ENCODE results near the gene CLSTN1. TPM values are rescaled to one million over a fixed set of nuclear protein-coding genes. Genes with fewer than 3 reads are reported as not detected.
"Not testable (repeated sequence)": the region's sequence is repeated elsewhere in the genome, so short reads cannot be mapped to it uniquely, and the experiment has no call there.

CLSTN1 gene
- total RNA-seq, 1 donor from 2014 or later, result 110 TPM

DNA sequence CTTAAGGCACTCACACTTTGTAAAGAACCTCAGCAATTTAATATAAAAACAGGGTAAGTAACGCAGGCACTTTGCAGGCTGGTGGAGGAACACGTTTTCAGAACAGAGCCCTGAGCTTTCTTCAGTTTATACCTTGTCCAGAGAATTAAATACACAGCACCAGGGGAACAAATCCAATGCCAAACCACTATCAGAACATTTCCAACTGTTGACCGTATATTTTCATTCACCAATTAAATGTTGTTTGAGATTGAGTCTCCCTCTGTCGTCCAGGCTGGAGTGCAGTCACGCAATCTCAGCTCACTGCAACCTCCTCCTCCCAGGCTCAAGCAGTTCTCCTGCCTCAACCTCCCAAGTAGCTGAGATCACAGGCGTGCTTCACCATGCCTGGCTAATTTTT is 29.7 kb downstream of the CLSTN1 start:
- no peak for DNase-seq

DNA sequence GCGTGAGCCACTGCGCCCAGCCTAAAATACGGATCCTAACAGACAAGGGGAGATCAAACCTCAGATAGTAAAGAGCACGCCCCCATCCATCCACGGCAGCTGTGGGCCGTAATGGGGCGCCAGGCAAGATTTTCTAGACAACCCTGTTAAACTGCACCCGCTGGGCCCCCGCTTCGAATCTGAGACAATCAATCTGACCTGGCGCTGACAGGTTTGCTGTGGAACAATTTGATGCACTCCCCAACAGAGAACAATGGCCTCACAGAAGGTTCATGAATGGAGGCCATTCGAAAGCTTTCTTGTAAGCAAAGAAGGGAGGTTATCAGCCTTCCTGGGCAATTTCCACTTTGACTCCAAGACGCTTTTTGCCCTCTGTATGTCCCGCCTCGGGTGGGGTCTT is 30.5 kb downstream of the CLSTN1 start:
- DNase-seq, result no peak

DNA sequence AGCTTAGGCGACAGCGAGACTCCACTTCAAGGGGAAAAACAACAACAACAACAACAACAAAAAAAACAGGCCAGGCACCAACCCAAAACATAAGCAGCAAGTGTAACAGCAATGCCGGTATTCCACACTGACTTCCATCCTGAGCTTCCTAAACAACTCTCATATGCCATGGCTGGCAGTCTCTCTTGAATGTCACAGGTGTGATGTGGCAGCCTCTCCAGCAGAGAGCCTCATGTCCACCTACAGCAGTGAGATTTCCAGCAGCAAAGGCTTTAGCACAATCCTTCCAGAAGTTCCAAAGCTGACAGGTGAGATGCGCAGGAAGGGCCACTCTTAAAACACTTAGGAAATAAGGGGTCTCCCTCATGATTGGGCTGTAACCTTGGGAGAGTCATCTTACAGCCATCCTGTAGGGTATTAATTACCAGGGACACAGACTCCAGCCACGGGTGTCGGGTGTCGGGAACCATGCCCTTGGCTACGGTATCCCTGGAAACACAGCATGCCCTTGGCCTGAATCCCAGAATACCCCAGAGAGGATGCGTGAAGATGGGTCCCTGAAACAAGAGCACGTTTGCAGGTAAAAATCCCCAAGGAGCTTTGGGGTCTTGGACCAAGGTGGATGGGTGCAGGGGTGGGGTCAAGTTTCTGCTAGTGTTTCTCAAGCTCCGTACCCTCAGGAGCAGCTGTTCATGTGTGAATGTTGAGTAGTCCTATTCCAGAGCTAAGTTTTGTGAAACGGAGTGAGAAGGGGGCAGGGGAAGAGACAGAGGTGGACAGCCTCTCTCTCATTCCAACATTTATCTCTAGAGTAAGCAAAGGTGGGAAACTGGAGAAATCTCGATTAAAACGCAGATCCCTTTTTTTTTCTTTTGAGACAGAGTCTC is 31.4 kb downstream of the CLSTN1 start:
- DNase-seq, result peak; percentile 72

DNA sequence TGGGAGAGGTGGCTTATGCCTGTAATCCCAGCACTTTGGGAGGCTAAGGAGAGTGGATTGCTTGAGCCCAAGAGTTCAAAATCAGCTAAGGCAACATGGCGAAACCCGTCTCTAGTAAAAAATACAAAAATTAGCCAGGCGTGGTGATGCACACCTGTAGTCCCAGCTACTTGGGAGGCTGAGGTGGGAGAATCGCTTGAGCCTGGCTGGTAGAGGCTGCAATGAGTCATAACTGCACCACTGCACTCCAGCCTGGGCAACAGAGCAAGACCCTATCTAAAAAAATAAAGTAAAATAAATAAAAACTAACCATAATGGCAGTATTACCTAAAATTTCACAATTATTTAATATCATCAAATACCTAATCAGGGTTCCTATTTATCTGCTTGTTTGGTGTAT is 34.1 kb downstream of the CLSTN1 start:
- DNase-seq, result not testable (repeated sequence)

DNA sequence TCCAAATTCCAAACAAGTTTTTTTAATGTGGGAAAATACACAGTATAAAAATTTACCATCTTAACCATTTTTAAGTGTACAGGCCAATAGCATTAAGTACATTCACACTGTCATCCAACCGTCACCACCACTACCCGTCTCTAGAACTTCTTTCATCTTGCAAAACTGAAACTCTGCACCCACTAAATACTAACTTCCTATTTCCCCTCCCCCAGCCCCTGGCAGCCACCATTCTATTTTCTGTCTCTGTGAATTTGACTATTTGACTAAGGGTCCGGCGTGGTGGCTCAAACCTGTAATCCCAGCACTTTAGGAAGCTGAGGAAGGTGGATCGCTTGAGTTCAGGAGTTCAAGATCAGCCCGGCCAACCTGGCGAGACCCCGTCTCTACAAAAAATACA is 36.1 kb downstream of the CLSTN1 start:
- DNase-seq, result no peak

DNA sequence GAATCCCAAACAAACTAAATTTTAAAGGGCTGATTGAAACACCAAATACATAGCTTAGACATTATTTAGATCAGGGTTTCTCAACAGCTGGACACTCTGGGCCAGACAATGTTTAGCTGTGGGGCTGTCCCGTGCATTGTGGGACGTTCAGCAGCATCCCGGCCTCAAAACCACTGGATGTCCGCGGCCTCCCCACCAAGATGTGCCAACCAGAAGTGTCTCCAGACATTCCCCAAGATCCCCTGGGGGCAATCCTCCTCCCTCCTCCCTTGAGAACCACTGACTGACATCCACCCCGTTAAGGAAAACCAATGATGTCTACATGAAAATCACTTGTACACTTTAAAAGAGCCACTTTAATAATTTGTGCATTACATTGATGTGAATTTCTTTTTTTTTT is 38.4 kb downstream of the CLSTN1 start:
- DNase-seq, result no peak

DNA sequence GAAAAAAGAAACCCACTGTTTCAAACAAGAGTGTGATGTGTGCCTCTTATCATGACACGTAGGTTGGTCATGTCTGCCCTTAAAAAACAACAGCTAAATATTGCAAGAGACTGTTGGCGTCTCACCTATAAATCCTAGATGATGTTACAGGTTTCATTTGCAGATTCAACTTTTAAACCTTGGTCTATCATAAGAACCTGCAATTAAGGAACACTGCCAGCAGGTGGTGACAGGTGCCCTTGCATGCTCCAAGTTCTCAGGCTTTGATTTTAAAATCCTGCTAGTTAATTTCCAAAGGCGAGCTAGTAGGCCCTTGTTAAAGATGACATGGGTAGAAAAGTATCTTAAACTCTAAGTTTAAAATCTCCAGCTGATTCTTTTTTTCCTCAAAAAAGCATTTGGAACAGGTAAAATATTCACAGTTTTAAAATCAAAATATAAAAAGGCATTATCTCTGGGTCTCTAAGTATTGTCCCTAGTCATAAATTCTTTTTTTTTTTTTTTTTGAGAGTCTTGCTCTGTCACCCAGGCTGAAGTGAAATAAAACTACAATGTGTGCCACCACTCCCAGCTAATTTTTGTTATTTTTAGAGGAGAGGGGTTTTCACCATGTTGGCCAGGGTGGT is 39.1 kb downstream of the CLSTN1 start:
- DNase-seq, result peak; percentile 66

DNA sequence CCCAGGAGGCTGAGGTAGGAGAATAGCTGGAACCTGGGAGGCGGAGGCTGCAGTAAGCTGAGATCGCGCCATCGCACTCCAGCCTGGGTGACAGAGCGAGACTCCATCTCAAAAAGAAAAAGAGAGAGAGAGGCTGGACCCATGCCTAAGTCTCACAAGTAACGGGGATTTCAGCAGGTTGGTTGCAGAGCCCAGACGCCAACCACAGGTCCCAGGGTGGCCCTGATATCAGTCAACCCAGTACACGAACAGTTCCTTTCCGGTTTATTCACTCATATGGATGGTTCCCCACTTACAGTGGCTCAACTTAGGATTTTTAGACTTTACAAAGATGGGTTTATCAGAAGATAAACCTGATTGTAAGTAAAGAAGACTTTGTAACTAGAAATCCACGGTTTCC is 40.9 kb downstream of the CLSTN1 start:
- DNase-seq, result no peak

DNA sequence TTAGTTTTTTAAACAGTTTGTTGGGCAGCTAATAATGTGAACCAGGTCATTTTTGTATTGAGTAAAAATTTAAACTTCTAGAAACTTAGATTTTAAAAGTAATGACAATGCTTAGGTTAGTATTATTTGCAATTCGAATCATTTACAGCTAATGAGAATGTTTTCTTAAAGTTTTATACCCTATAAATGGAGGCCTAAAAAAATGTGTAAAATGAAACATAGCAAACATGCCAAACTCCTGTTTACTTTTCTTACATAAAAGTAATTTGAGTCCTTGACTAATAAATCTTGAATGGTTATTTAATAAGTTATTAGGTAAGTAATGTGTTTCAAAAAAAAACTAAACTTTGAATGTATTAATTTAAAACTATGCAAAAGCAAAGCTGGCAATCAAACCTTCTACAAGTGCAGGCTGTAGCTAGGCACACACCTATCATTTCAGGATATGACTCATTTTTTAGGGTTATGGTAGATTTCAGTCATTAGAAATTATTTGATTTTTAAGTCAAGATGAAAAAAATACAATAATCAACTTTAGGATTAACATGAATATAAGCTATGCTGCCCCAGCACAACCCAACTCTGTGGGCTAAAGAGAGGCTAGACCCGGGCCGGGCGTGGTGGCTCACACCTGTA is 41.5 kb downstream of the CLSTN1 start:
- DNase-seq, result no peak

DNA sequence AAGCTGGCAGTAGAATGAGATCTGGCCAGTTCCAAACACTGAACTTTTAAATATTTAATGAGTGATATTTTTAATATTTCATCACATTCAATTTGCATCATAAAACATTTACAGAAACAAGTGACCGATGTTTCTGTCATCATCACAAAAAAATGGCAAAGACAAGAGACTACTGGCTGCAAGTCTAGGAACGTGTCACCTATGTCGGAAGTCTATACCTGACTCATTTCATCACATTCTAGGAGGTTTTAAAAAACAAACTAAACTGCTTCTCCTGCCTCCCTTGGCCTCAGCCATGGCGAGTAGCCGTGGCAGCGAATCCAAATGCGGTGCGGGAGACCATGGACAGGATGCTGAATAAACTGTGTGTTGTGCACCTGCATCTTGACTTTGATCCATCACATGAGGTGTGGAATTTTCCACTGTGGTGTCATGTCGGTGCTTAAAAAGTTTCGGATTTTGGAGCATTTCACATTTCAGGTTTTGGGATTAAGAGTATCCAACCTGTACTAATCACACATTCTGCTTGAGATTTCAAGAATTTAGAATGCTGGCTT is 43.1 kb downstream of the CLSTN1 start:
- DNase-seq, result no peak

DNA sequence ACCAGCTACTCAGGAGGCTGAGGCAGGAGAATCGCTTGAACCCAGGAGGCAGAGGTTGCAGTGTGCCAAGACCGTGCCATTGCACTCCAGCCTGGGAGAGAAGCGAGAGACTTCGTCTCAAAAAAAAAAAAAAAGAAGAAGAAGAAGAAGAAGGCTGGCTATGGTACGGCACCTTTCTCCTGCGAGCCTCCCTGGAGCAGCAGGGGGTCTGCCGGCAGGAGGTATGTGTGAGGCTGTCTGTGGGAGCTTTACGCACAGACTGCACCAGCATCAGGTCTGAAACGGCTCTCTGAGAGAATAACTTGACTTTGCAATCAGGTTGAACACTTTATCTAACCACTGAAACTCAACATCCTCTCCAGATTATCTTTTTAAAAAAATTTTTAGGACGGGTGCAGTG is 44.9 kb downstream of the CLSTN1 start:
- no peak for DNase-seq

DNA sequence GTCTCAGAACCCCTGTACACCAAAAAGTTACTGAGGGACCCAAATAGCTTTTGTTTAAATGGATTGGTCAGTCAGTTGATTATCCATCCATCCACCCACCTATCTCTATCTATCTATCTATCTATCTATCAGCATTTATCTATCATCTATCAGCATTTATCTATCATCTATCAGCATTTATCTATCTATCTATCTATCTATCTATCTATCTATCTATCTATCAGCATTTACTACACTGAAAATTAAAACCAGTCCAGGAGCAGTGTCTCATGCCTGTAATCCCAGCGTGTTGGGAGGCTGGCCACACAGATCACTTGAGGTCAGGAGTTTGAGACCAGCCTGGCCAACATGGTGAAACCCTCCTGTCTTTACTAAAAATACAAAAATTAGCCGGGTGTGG is 47.1 kb downstream of the CLSTN1 start:
- DNase-seq, result no peak

DNA sequence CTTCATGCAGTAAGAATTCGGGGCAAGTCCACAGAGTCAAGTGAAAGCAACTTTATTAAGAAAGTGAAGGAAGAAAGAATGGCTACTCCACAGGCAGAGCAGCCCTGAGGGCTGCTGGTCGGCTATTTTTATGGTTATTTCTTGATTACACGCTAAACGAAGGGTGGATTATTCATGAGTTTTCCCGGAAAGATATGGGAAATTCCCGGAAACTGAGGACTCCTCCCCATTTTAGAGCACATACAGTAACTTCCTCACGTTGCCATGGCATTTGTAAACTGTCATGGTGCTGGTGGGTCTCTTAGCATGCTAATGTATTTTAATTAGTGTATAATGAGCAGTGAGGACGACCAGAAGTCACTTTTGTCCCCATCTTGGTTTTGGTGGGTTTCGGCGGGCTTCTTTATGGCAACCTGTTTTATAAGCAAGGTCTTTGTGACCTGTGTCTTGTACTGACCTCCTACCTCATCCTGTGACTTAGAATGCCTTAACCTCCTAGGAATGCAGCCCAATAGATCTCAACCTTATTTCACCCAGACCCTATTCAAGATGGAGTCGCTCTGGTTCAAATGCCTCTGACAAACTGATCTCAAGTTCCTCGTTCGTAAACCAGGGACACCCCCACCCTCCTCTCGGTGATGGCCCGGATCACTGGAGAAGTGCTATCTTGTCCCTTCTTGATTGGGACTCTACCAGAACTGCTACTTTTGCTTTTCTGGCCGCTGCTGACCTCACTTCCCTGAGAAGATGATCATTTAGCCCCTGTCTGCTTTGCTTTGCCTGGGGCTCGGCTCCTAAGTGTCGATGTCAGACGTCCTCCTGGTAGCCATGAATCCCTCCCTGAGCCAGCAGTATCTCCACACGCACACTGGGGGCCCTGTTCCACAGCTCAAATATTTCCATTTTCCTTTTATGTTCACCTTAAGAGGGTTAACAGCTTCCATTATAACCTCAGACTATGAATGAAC is 48.8 kb downstream of the CLSTN1 start:
- DNase-seq, result no peak

DNA sequence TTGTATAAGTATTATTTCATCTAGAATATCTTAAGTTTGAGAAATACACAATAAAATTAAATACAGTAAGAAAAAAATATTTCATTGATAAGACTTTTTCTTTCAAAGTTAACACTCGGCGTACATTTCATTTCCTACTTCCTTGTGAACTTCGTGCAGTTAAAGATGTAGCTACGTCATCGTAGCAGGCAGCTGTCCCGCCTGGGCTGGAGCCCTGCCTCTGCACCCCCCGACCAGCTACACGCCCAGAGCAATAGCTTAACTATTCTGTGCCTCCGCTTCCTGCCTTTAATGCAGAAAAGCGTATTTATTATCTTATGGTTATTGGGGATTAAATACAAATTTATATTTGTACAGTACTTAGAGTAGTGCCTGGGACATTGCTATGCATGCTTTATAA is 53.5 kb downstream of the CLSTN1 start:
- peak; percentile 42 for DNase-seq

DNA sequence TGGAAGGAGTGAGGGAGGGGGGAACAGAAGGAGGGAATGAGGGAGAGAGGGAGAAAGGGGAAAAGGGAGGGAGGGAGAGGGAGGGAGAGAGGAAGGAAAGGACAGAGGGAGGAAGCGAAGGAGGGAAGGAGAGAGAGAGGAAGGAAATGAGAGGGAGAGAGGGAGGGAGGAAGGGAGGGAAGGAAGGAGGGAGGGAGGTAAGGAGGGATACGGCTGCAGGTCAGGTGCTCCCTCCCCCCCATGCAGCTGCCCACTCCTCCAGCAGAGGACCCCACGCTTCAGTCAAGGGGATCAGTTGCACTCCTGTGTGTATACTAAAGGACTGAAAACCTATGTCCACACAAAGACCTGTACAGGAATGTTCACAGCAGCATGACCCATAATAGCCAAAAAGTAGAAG is 54.8 kb downstream of the CLSTN1 start:
- DNase-seq, result no peak

DNA sequence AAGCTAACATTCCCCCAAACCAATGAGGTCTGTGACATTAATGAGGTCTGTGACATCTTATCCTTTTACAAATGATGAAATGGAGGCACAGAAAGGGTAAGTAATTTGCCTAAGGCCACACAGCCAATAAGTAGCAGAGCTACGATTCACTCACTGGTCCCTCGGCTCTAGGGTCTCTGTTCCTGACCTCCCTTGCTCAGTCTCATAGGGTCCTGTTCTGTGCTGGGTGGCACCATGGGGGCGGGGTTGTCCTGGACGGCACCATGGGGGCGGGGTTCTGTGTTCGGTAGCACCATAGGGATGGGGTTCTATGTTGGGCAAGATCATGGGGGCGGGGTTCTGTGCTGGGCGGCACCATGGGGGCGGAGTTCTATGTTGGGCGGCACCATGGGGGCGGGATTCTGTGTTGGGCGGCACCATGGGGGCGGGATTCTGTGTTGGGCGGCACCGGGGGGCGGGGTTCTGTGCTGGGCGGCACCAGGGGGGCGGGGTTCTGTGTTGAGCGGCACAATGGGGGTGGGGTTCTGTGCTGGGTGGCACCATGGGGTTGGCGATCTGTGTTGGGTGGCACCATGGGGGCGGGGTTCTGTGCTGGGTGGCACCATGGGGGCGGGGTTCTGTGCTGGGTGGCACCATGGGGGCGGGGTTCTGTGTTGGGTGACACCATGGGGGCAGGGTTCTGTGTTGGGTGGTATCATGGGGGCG is 55.6 kb downstream of the CLSTN1 start:
- no peak for DNase-seq

DNA sequence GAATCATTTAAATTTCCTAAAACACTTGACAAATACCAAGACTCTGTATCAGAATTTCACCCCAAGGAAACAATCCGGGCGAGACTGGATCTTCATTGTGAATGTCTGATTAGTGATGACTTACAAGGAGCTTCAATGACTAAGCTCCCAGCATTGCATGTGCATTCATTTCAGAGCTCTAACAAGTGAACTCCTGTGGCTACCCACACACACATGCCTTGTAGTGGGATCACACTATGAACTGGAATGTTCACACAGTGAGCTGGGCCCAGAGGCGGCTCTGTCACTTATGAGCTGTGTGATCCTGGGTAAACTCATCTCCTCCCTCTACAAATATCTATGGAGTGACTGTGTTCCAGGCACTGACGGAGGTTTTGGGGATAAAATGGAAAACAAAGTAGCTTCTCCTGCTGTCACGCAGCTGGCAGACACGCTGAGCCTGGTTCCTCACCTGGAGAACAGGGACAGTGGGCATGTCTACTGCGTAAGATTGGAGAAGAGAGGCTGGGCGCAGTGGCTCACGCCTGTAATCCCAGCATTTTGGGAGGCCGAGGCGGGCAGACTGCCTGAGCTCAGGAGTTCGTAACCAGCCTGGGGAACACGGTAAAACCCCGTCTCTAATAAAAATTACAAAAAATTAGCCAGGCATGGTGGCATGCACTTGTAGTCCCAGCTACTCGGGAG is 56.9 kb downstream of the CLSTN1 start:
- no peak for DNase-seq

DNA sequence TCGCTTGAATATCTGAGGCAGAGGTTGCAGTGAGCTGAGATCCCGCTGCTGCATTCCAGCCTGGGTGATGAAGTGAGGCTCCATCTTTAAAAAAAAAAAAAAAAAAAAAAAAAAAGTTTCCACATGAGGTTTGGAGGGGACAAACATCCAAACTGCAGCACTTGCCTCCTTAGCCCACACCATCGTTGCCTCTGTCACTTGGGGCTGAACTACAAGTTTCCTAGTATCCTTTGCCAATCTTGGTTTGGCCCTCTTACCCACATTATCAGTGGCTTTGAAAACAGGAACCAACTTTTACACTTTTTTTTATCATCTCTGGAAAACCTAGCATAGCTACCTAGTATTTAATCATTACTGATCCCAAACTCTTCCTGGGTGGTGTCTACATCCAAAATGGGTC is 59.2 kb downstream of the CLSTN1 start:
- DNase-seq, result no peak

DNA sequence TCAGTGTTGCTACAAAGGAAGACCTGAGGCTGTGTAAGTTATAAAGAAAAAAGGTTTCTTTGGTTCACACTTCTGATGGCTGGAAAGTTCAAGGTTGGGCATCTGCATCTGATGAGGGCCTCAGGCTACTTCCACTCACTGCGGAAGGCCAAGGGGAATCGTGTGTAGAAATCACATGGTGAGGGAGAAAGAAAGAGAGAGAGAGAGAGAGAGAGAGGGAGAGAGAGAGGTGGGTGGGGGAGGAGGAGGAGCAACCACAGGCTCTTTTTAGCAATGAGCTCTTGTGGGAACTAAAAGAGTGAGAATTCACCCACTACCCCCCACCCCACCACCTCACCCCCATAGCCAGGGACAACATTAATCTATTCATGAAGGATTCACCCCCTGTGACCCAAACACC is 59.9 kb downstream of the CLSTN1 start:
- no peak for DNase-seq

DNA sequence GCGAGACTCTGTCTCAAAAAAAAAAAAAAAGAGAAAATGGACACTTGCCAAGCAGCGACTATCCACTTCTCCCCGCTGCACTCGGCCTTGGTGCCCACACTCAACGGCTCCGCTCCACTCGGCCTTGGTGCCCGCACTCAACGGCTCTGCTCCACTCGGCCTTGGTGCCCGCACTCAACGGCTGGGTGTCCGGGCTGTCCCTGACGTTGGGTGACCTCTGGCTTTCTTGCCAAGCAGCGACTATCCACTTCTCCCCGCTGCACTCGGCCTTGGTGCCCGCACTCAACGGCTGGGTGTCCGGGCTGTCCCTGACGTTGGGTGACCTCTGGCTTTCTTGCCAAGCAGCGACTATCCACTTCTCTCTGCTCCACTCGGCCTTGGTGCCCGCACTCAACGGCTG is 61.3 kb downstream of the CLSTN1 start:
- DNase-seq, result not testable (repeated sequence)

DNA sequence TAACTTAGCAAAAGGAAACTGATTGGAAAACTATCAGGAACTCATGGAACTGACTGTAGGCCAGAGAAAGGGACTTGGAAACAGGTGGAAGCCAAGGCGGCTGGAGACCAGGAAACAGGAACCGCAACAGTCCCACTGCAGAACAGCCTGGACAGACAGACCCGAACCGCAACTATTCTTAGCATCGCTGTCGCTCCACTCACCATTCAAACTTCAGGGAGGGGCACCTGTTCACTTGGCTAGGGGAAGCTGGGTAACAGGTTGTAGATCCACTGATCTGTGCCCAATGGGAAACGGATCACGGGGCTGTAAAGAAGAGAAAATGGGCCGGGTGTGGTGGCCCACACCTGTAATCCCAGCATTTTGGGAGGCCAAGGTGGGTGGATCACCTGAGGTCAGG is 61.9 kb downstream of the CLSTN1 start:
- no peak for DNase-seq
